ENCODE measurements around the gene RACGAP1.

RACGAP1 gene

GRCh38 chr12:50018968-50019367 lies 6.3 kb downstream of the RACGAP1 start:
- no peaks in the 10 kb centered on the region for H3K27me3 ChIP-seq (ENCODE audit: control insufficient read depth in 3 of 3, insufficient read depth in 3 of 3, low read depth in 1 of 3, low read length in 3 of 3)
- no CpG with 5 or more reads among the region's 2 CpGs for WGBS, 2 donors (ENCODE audit: extremely low coverage in 2 of 2, insufficient read length in 2 of 2, insufficient replicate concordance in 1 of 2)
- no peak overlapping the region for H2AK5ac ChIP-seq (ENCODE audit: low read depth, low read length)
- H3K9ac ChIP-seq (ENCODE audit: low read depth, low read length, poor library complexity) = no peak overlapping the region
- DNase-seq (ENCODE audit: low spot score) = no peak
- no peak overlapping the region for H2BK15ac ChIP-seq (ENCODE audit: low read length)
- no peak overlapping the region for H3K4me2 ChIP-seq (ENCODE audit: insufficient read depth, low read length, poor library complexity, severe bottlenecking)
- peaks cover 4 to 76% of the 10 kb centered on the region in 2 donors for H3K36me3 ChIP-seq (replicated peaks in 1 of 2; ENCODE audit: control insufficient read depth in 2 of 2, insufficient read depth in 2 of 2, low read length in 2 of 2)
- H2BK5ac ChIP-seq (ENCODE audit: low read length) = no peak overlapping the region
- no peaks in the 10 kb centered on the region for H3K9me3 ChIP-seq (replicated peaks in 1 of 2; ENCODE audit: control insufficient read depth in 2 of 2, insufficient read depth in 1 of 2, low read depth in 1 of 2, low read length in 2 of 2)
- no peak overlapping the region for H2AFZ ChIP-seq (ENCODE audit: low read length)
- H3K14ac ChIP-seq (ENCODE audit: low read length) = no peak overlapping the region
- H4K91ac ChIP-seq (ENCODE audit: low read depth, low read length, poor library complexity) = no peak overlapping the region
- no peak overlapping the region for H3K4me3 ChIP-seq (ENCODE audit: low read length in 2 of 2)
- no peak overlapping the region for H3K27ac ChIP-seq (replicated peaks; ENCODE audit: low read length)
- no peaks in the 10 kb centered on the region for H3K4me1 ChIP-seq (ENCODE audit: control insufficient read depth in 2 of 2, insufficient read depth in 1 of 2, low read depth in 1 of 2, low read length in 2 of 2)
- H3K18ac ChIP-seq (ENCODE audit: low read length) = no peak overlapping the region
- H2BK12ac ChIP-seq (ENCODE audit: low read length) = no peak overlapping the region
- no peak overlapping the region for H4K8ac ChIP-seq (ENCODE audit: low read depth, low read length)
- no peak overlapping the region for H2BK120ac ChIP-seq (ENCODE audit: low read depth, low read length)
- H3K79me1 ChIP-seq (ENCODE audit: low read depth, low read length) = peaks cover 6% of the 10 kb centered on the region
- no peak overlapping the region for H3K4ac ChIP-seq (ENCODE audit: low read length)
- H3K23ac ChIP-seq (ENCODE audit: low read depth, low read length, poor library complexity) = no peak overlapping the region

GRCh38 chr12:50018154-50018553 lies 7.1 kb downstream of the RACGAP1 start:
- no peak overlapping the region for H3K9ac ChIP-seq (ENCODE audit: low read depth, low read length, poor library complexity)
- H2AFZ ChIP-seq (ENCODE audit: low read length) = no peak overlapping the region
- H3K23ac ChIP-seq (ENCODE audit: low read depth, low read length, poor library complexity) = no peak overlapping the region
- no peak overlapping the region for H3K4me2 ChIP-seq (ENCODE audit: insufficient read depth, low read length, poor library complexity, severe bottlenecking)
- no peak overlapping the region for H2BK5ac ChIP-seq (ENCODE audit: low read length)
- no peak overlapping the region for H2AK5ac ChIP-seq (ENCODE audit: low read depth, low read length)
- H3K4ac ChIP-seq (ENCODE audit: low read length) = no peak overlapping the region
- no peaks in the 10 kb centered on the region for H3K4me1 ChIP-seq (ENCODE audit: control insufficient read depth in 2 of 2, insufficient read depth in 1 of 2, low read depth in 1 of 2, low read length in 2 of 2)
- no peak overlapping the region for H2BK120ac ChIP-seq (ENCODE audit: low read depth, low read length)
- no peak overlapping the region for H3K4me3 ChIP-seq (ENCODE audit: low read length in 2 of 2)
- H3K36me3 ChIP-seq (replicated peaks in 1 of 2; ENCODE audit: control insufficient read depth in 2 of 2, insufficient read depth in 2 of 2, low read length in 2 of 2) = peaks cover 7 to 80% of the 10 kb centered on the region in 2 donors
- H3K18ac ChIP-seq (ENCODE audit: low read length) = no peak overlapping the region
- no peak overlapping the region for H4K8ac ChIP-seq (ENCODE audit: low read depth, low read length)
- no peaks in the 10 kb centered on the region for H3K9me3 ChIP-seq (replicated peaks in 1 of 2; ENCODE audit: control insufficient read depth in 2 of 2, insufficient read depth in 1 of 2, low read depth in 1 of 2, low read length in 2 of 2)
- H3K14ac ChIP-seq (ENCODE audit: low read length) = no peak overlapping the region
- WGBS, 2 donors (ENCODE audit: extremely low coverage in 2 of 2, insufficient read length in 2 of 2, insufficient replicate concordance in 1 of 2) = no CpG with 5 or more reads among the region's 3 CpGs
- no peak overlapping the region for H2BK12ac ChIP-seq (ENCODE audit: low read length)
- H4K91ac ChIP-seq (ENCODE audit: low read depth, low read length, poor library complexity) = no peak overlapping the region
- H3K79me1 ChIP-seq (ENCODE audit: low read depth, low read length) = peaks cover 6% of the 10 kb centered on the region
- no peak overlapping the region for H2BK15ac ChIP-seq (ENCODE audit: low read length)
- no peak for DNase-seq (ENCODE audit: low spot score)
- H3K27ac ChIP-seq (replicated peaks; ENCODE audit: low read length) = no peak overlapping the region
- H3K27me3 ChIP-seq (ENCODE audit: control insufficient read depth in 3 of 3, insufficient read depth in 3 of 3, low read depth in 1 of 3, low read length in 3 of 3) = peaks cover 0 to 2% (median 0%) of the 10 kb centered on the region in 3 experiments

GRCh38 chr12:50017641-50018040 lies 7.7 kb downstream of the RACGAP1 start:
- Histone ChIP-seq H3K4ac (ENCODE audit: low read length) (no peak overlapping the region), H3K27me3 (ENCODE audit: control insufficient read depth in 3 of 3, insufficient read depth in 3 of 3, low read depth in 1 of 3, low read length in 3 of 3) (peaks cover 0 to 2% (median 0%) of the 10 kb centered on the region in 3 experiments), H3K9ac (ENCODE audit: low read depth, low read length, poor library complexity) (no peak overlapping the region), H3K18ac (ENCODE audit: low read length) (no peak overlapping the region), H3K27ac (replicated peaks; ENCODE audit: low read length) (no peak overlapping the region), H3K4me3 (ENCODE audit: low read length in 2 of 2) (no peak overlapping the region), H2BK15ac (ENCODE audit: low read length) (no peak overlapping the region), H3K79me1 (ENCODE audit: low read depth, low read length) (peaks cover 6% of the 10 kb centered on the region), H4K91ac (ENCODE audit: low read depth, low read length, poor library complexity) (no peak overlapping the region), H3K14ac (ENCODE audit: low read length) (no peak overlapping the region), H3K4me1 (ENCODE audit: control insufficient read depth in 2 of 2, insufficient read depth in 1 of 2, low read depth in 1 of 2, low read length in 2 of 2) (no peaks in the 10 kb centered on the region), H2BK5ac (ENCODE audit: low read length) (no peak overlapping the region), H3K23ac (ENCODE audit: low read depth, low read length, poor library complexity) (no peak overlapping the region), H2AFZ (ENCODE audit: low read length) (no peak overlapping the region), H4K8ac (ENCODE audit: low read depth, low read length) (no peak overlapping the region), H3K9me3 (replicated peaks in 1 of 2; ENCODE audit: control insufficient read depth in 2 of 2, insufficient read depth in 1 of 2, low read depth in 1 of 2, low read length in 2 of 2) (no peaks in the 10 kb centered on the region), H2BK120ac (ENCODE audit: low read depth, low read length) (no peak overlapping the region), H3K36me3 (replicated peaks in 1 of 2; ENCODE audit: control insufficient read depth in 2 of 2, insufficient read depth in 2 of 2, low read length in 2 of 2) (peaks cover 7 to 77% of the 10 kb centered on the region in 2 donors), H2BK12ac (ENCODE audit: low read length) (no peak overlapping the region), H3K4me2 (ENCODE audit: insufficient read depth, low read length, poor library complexity, severe bottlenecking) (no peak overlapping the region), H2AK5ac (ENCODE audit: low read depth, low read length) (no peak overlapping the region)
- WGBS, 2 donors (ENCODE audit: extremely low coverage in 2 of 2, insufficient read length in 2 of 2, insufficient replicate concordance in 1 of 2) = no CpG with 5 or more reads among the region's 6 CpGs
- DNase-seq (ENCODE audit: low spot score) = no peak

GRCh38 chr12:50016501-50017475 lies 8.5 kb downstream of the RACGAP1 start:
- Histone ChIP-seq H3K9ac (ENCODE audit: low read depth, low read length, poor library complexity) (no peak overlapping the region), H3K27me3 (ENCODE audit: control insufficient read depth in 3 of 3, insufficient read depth in 3 of 3, low read depth in 1 of 3, low read length in 3 of 3) (peaks cover 0 to 2% (median 0%) of the 10 kb centered on the region in 3 experiments), H3K79me1 (ENCODE audit: low read depth, low read length) (peaks cover 6% of the 10 kb centered on the region), H3K27ac (replicated peaks; ENCODE audit: low read length) (no peak overlapping the region), H3K4me1 (ENCODE audit: control insufficient read depth in 2 of 2, insufficient read depth in 1 of 2, low read depth in 1 of 2, low read length in 2 of 2) (no peaks in the 10 kb centered on the region), H2BK12ac (ENCODE audit: low read length) (no peak overlapping the region), H2BK15ac (ENCODE audit: low read length) (no peak overlapping the region), H3K14ac (ENCODE audit: low read length) (no peak overlapping the region), H2BK120ac (ENCODE audit: low read depth, low read length) (no peak overlapping the region), H3K4ac (ENCODE audit: low read length) (no peak overlapping the region), H3K4me2 (ENCODE audit: insufficient read depth, low read length, poor library complexity, severe bottlenecking) (no peak overlapping the region), H3K36me3 (replicated peaks in 1 of 2; ENCODE audit: control insufficient read depth in 2 of 2, insufficient read depth in 2 of 2, low read length in 2 of 2) (peaks cover 7 to 72% of the 10 kb centered on the region in 2 donors), H4K8ac (ENCODE audit: low read depth, low read length) (no peak overlapping the region), H2AK5ac (ENCODE audit: low read depth, low read length) (no peak overlapping the region), H3K9me3 (replicated peaks in 1 of 2; ENCODE audit: control insufficient read depth in 2 of 2, insufficient read depth in 1 of 2, low read depth in 1 of 2, low read length in 2 of 2) (no peaks in the 10 kb centered on the region), H3K23ac (ENCODE audit: low read depth, low read length, poor library complexity) (no peak overlapping the region), H3K18ac (ENCODE audit: low read length) (no peak overlapping the region), H4K91ac (ENCODE audit: low read depth, low read length, poor library complexity) (no peak overlapping the region), H2AFZ (ENCODE audit: low read length) (no peak overlapping the region), H3K4me3 (ENCODE audit: low read length in 2 of 2) (no peak overlapping the region), H2BK5ac (ENCODE audit: low read length) (no peak overlapping the region)
- no peak for DNase-seq (ENCODE audit: low spot score)
- no CpG with 5 or more reads among the region's 10 CpGs for WGBS, 2 donors (ENCODE audit: extremely low coverage in 2 of 2, insufficient read length in 2 of 2, insufficient replicate concordance in 1 of 2)
